HEK293 (cell line): ENCODE measurements around the gene STIM2.

ENCODE experiments used
- CTCF ChIA-PET: fragments of 350-600 bp; formaldehyde crosslinking; extraction: SDS; loops from one replicate; lab custom pipeline; 2021; ENCODE audit warnings: antibody characterized with exemption; lab: Yijun Ruan, JAX
- POLR2A ChIA-PET: fragments of 300-600 bp; formaldehyde crosslinking; extraction: SDS; loops from one replicate; lab custom pipeline; 2020; ENCODE audit warnings: antibody characterized with exemption, inconsistent platforms; lab: Yijun Ruan, JAX
- H3K27ac ChIP-seq: fragments of 200-500 bp; sonication (Bioruptor generic); 2 replicates; pipeline ENCODE4 v1.5.1; 2014; ENCODE audit warnings: low read depth, low read length, control low read depth, inconsistent platforms; ENCODE audit errors: extremely low read depth
- H3K36me3 ChIP-seq, 2 experiments: fragments of 200-500 bp in 1 of 2; sonication (Bioruptor generic) in 1 of 2; 1 replicate in 1 of 2; 2 replicates in 1 of 2; pipeline ENCODE4 v1.5.1; 2014 to 2017; ENCODE audit warnings: inconsistent platforms in 2 of 2, low read length in 2 of 2; ENCODE audit not compliant: control insufficient read depth in 2 of 2, insufficient read depth in 1 of 2
- H3K4me1 ChIP-seq: fragments of 200-500 bp; sonication (Bioruptor generic); 2 replicates; pipeline ENCODE4 v1.5.1; 2014; ENCODE audit warnings: mild to moderate bottlenecking, low read length, inconsistent platforms; ENCODE audit not compliant: control insufficient read depth, insufficient read depth
- H3K4me3 ChIP-seq: 2 replicates; pipeline ENCODE4 v1.5.1; 2011; ENCODE audit warnings: low read depth, mild to moderate bottlenecking, control low read depth, low read length, moderate library complexity
- H3K9me3 ChIP-seq: fragments of 200-500 bp; sonication (Bioruptor generic); 2 replicates; pipeline ENCODE4 v1.5.1; 2014; ENCODE audit warnings: low read depth, low read length, inconsistent platforms; ENCODE audit not compliant: control insufficient read depth, insufficient read depth
- IKZF3 ChIP-seq: fragments of 450-650 bp; IDR thresholded peaks from 2 replicates; pipeline ENCODE4 v1.5.0; 2018; ENCODE audit warnings: missing biosample characterization, mild to moderate bottlenecking, missing genetic modification characterization, moderate library complexity
- INSM2 ChIP-seq: fragments of 450-650 bp; formaldehyde crosslinking; IDR thresholded peaks from 2 replicates; pipeline ENCODE4 v1.5.1; 2016; ENCODE audit warnings: missing biosample characterization, missing genetic modification characterization
- MZF1 ChIP-seq: fragments of 450-650 bp; formaldehyde crosslinking; IDR thresholded peaks from 2 replicates; pipeline ENCODE4 v1.5.1; 2017; ENCODE audit warnings: missing biosample characterization, missing genetic modification characterization, borderline replicate concordance
- REST ChIP-seq: fragments of 450-650 bp; formaldehyde crosslinking; IDR thresholded peaks from 2 replicates; pipeline ENCODE4 v1.5.1; 2016; ENCODE audit warnings: missing biosample characterization, missing genetic modification characterization
- TCF7L2 ChIP-seq: IDR thresholded peaks from 2 replicates; pipeline ENCODE4 v1.6.1; 2011; ENCODE audit warnings: low read depth, mild to moderate bottlenecking, inconsistent platforms, low read length, moderate library complexity, borderline replicate concordance
- TSHZ1 ChIP-seq: fragments of 450-650 bp; formaldehyde crosslinking; IDR thresholded peaks from 2 replicates; pipeline ENCODE4 v1.5.1; 2016; ENCODE audit warnings: missing biosample characterization, missing genetic modification characterization, borderline replicate concordance
- YY2 ChIP-seq: fragments of 450-650 bp; formaldehyde crosslinking; IDR thresholded peaks from 2 replicates; pipeline ENCODE4 v1.5.1; 2016; ENCODE audit warnings: missing biosample characterization, missing genetic modification characterization
- ZBTB21 ChIP-seq: fragments of 450-650 bp; formaldehyde crosslinking; IDR thresholded peaks from 2 replicates; pipeline ENCODE4 v1.5.1; 2017; ENCODE audit warnings: missing biosample characterization, missing genetic modification characterization
- ZNF114 ChIP-seq: fragments of 450-650 bp; formaldehyde crosslinking; IDR thresholded peaks from 2 replicates; pipeline ENCODE4 v1.5.0; 2017; ENCODE audit warnings: missing biosample characterization, missing genetic modification characterization
- ZNF138 ChIP-seq: fragments of 450-650 bp; formaldehyde crosslinking; IDR thresholded peaks from 2 replicates; pipeline ENCODE4 v1.5.1; 2016; ENCODE audit warnings: missing biosample characterization, missing genetic modification characterization, borderline replicate concordance
- ZNF174 ChIP-seq: fragments of 450-650 bp; formaldehyde crosslinking; IDR thresholded peaks from 2 replicates; pipeline ENCODE4 v1.5.0; 2017; ENCODE audit warnings: missing biosample characterization, mild to moderate bottlenecking, missing genetic modification characterization
- ZNF211 ChIP-seq: fragments of 450-650 bp; formaldehyde crosslinking; IDR thresholded peaks from 2 replicates; pipeline ENCODE4 v1.5.1; 2016; ENCODE audit warnings: low read depth, missing biosample characterization, missing genetic modification characterization
- ZNF239 ChIP-seq: fragments of 450-650 bp; formaldehyde crosslinking; IDR thresholded peaks from 2 replicates; pipeline ENCODE4 v1.5.1; 2016; ENCODE audit warnings: missing biosample characterization, missing genetic modification characterization
- ZNF292 ChIP-seq: fragments of 450-650 bp; formaldehyde crosslinking; IDR thresholded peaks from 2 replicates; pipeline ENCODE4 v1.5.1; 2016; ENCODE audit warnings: low read depth, missing biosample characterization, missing genetic modification characterization, borderline replicate concordance
- ZNF521 ChIP-seq: fragments of 450-650 bp; formaldehyde crosslinking; IDR thresholded peaks from 2 replicates; pipeline ENCODE4 v1.5.1; 2017; ENCODE audit warnings: missing biosample characterization, mild to moderate bottlenecking, missing genetic modification characterization
- ZNF544 ChIP-seq: fragments of 450-650 bp; formaldehyde crosslinking; IDR thresholded peaks from 2 replicates; pipeline ENCODE4 v1.5.0; 2017; ENCODE audit warnings: missing biosample characterization, missing genetic modification characterization
- ZNF555 ChIP-seq: fragments of 450-650 bp; formaldehyde crosslinking; conservative IDR thresholded peaks from 2 replicates; pipeline ENCODE4 v1.5.1; 2017; ENCODE audit warnings: missing biosample characterization, mild to moderate bottlenecking, missing genetic modification characterization, inconsistent platforms
- ZNF571 ChIP-seq: fragments of 450-650 bp; formaldehyde crosslinking; IDR thresholded peaks from 2 replicates; pipeline ENCODE4 v1.5.0; 2017; ENCODE audit warnings: missing biosample characterization, missing genetic modification characterization
- ZNF585B ChIP-seq: fragments of 450-650 bp; formaldehyde crosslinking; IDR thresholded peaks from 2 replicates; pipeline ENCODE4 v1.5.1; 2016; ENCODE audit warnings: missing biosample characterization, missing genetic modification characterization
- ZNF596 ChIP-seq: fragments of 450-650 bp; IDR thresholded peaks from 2 replicates; pipeline ENCODE4 v1.5.0; 2018; ENCODE audit warnings: missing biosample characterization, mild to moderate bottlenecking, missing genetic modification characterization, moderate library complexity
- ZNF639 ChIP-seq: fragments of 450-650 bp; formaldehyde crosslinking; IDR thresholded peaks from 2 replicates; pipeline ENCODE4 v1.5.1; 2016; ENCODE audit warnings: missing biosample characterization, missing genetic modification characterization
- ZNF776 ChIP-seq: fragments of 450-650 bp; formaldehyde crosslinking; IDR thresholded peaks from 2 replicates; pipeline ENCODE4 v1.5.0; 2017; ENCODE audit warnings: missing biosample characterization, missing genetic modification characterization, borderline replicate concordance
- ZNF791 ChIP-seq: fragments of 450-650 bp; formaldehyde crosslinking; IDR thresholded peaks from 2 replicates; pipeline ENCODE4 v1.5.1; 2016; ENCODE audit warnings: missing biosample characterization, missing genetic modification characterization

STIM2 gene

GRCh38 chr4:26821031-26821430 is 39.6 kb upstream of the STIM2 start (continued):
- no peak for TF ChIP-seq REST (tag by site-specific recombination)
- no peak for TF ChIP-seq ZBTB21

GRCh38 chr4:26821677-26822503 is 38.8 kb upstream of the STIM2 start:
- ChIA-PET CTCF (no interaction called here), POLR2A (no interaction called here)
- H3K4me3 ChIP-seq, result no peak overlapping the region
- no peaks in the 10 kb centered on the region for H3K36me3 ChIP-seq
- TF ChIP-seq ZNF292, result no peak
- no peaks in the 10 kb centered on the region for H3K9me3 ChIP-seq
- H3K4me1 ChIP-seq, result no peaks in the 10 kb centered on the region
- no peak overlapping the region for H3K27ac ChIP-seq

- POLR2A ChIA-PET, result no interaction called here
- CTCF ChIA-PET, result no interaction called here
- no peak overlapping the region for H3K4me3 ChIP-seq
- H3K36me3 ChIP-seq, result no peaks in the 10 kb centered on the region
- H3K27ac ChIP-seq, result no peak overlapping the region
- no peaks in the 10 kb centered on the region for H3K4me1 ChIP-seq
- H3K9me3 ChIP-seq, result no peaks in the 10 kb centered on the region
- no peak for TF ChIP-seq IKZF3
- no peak for TF ChIP-seq INSM2 (tag by site-specific recombination)
- TF ChIP-seq ZNF114 (tag by site-specific recombination), result no peak
- TF ChIP-seq TCF7L2, result no peak
- TF ChIP-seq ZNF571 (tag by site-specific recombination), result no peak
- no peak for TF ChIP-seq ZNF791
- no peak for TF ChIP-seq ZNF174 (tag by site-specific recombination)
- no peak for TF ChIP-seq ZNF585B (tag by site-specific recombination)
- no peak for TF ChIP-seq ZNF555 (tag by site-specific recombination)
- no peak for TF ChIP-seq ZNF239 (tag by site-specific recombination)
- no peak for TF ChIP-seq ZNF596 (tag by site-specific recombination)
- TF ChIP-seq MZF1, result no peak
- TF ChIP-seq ZNF521 (tag by site-specific recombination), result no peak
- no peak for TF ChIP-seq TSHZ1 (tag by site-specific recombination)
- no peak for TF ChIP-seq ZNF776
- TF ChIP-seq ZNF211 (tag by site-specific recombination), result no peak
- TF ChIP-seq YY2 (tag by site-specific recombination), result no peak
- TF ChIP-seq ZNF639 (tag by site-specific recombination), result no peak
- TF ChIP-seq ZNF544 (tag by site-specific recombination), result no peak
- no peak for TF ChIP-seq ZNF138 (tag by site-specific recombination)
These were observed 38.1 kb upstream of the STIM2 start for GRCh38 chr4:26822546-26822945.
